Inferior parietal cortex (tissue), 1 donor: ENCODE results near the gene POP5.
A peak's percentile ranks its signal among the peaks of the same experiment; 100 is the strongest.
"Not testable (repeated sequence)": the region's sequence is repeated elsewhere in the genome, so short reads cannot be mapped to it uniquely, and the experiment has no call there.

Source experiments
- DNase-seq: peaks from one replicate; pipeline ENCODE4 v3.0.0-alpha.2; 2016; ENCODE audit errors: extremely low spot score

The POP5 gene

DNA sequence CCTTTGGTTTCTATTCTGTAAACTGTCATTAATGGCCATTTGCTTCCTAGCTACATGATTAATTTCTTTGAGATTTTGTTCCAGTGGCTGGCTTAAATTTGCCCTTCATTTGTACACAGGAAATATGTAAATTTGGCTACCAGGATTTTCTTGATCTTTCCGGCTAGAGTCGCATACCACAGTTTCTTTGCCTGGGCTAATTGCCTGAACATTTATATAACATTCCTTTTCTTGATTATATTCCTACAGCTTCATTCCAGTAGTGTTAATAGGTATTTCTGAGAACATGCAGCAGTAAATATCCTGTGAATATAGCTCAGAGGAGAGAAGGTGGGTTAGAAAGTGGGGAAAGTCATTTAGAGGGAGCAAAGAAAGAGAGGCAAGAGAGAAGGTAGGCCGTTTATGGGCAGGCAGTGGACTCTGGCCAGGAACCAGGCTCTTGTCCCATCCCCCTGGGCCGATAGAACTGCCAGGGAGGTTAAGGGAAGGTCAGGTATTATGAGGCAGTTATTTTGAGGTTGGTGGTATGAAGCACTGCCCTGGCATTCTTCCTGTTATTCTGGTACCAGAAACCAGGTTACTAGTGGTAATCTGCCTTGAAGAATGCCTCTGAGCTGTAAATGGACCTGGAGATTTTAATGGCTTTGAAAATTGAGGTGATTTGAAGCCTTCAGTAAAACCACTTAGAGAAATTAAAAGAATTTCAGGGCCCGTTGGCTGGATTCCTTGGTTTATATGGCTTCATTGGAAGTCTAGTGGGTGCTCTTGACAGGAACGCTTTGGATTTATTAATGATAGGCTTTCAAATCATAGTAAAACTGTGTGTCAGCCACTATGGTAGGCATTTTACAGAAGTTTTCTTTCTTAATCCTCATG lies 42.7 kb downstream of the POP5 start:
- no peak for DNase-seq

- DNase-seq = no peak
Measured at GRCh38 chr12:120537856-120538220, 43.4 kb downstream of the POP5 start.

DNA sequence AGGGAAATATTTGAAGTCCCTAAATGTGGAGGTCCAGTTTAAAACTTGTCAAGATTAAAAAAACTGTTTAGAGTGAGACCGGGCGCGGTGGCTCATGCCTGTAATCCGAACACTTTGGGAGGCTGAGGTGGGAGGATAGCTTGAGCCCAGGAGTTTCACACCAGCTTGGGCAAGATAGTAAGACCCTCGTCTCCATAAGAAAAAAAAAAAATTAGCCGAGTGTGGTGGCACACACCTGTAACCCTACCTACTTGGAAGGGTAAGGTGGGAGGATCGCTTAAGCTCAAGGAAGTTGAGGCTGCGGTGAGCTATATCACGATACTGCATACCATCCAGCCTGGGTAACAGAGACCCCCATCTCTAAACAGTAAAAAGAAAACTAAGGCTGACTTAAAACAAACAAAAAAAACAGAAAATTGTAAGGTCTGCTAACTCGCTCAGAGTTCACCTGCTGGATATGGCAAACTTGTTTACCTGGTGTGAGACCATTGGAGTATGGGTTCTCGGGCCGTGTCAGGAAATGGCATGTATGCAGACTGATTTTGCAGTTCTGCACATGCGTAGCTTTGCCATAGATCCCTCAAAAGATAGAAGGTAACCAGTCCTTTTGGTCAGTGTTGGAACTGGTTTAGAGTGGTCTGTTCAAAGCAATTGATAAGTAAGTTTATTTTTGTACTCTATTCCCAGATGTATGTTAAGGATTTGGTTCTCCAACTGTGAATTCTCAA lies 45.0 kb downstream of the POP5 start:
- no peak for DNase-seq

GRCh38 chr12:120534703-120535655 lies 46.2 kb downstream of the POP5 start:
- DNase-seq = no peak

- peak; percentile 92 for DNase-seq
Measured at GRCh38 chr12:120534203-120534702, 46.9 kb downstream of the POP5 start, which contains the start of gene RNF10. RNF10 (plus strand) TSS chr12:120534356; CDS start chr12:120534812, 456 bp downstream.

DNA sequence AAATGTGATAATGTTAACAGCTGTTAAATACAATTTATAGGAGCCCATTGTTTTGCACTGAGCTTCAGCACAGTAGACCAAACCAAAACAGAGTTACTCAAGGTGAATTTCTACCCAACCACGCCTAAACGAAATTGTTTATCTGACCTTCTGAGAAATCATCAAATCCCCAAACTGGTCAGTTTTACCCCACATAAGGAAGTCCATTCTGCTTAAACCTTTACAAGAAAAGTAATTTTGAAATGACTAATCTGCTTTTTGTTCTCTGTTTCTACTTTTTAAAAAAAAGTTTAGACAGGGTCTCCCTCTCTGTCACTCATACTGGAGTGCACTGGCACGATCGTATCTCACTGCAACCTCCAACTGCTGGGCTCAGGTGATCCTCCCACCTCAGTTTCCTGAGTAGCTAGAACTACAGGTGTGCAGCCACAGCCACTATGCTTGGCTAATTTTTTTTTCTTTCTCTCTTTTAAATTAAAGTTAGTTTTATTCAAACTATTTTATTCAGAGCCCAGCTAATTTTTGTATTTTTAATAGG lies 48.4 kb downstream of the POP5 start:
- no peak for DNase-seq

DNA sequence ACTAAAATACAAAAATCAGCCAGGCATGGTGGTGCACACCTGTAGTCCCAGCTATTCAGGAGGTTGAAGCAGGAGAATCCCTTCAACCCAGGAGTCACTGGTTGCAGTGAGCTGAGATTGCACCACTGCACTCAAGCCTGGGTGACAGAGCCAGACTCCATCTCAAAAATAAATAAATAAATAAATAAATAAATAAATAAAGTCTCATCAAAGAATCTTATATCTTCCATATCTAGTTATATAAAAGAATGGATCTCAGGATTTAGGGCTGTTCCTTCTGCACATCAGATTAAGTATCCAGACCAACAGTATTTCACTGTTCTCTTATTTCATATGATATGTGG lies 50.8 kb downstream of the POP5 start:
- DNase-seq = not testable (repeated sequence)

GRCh38 chr12:120529641-120530417 lies 51.4 kb downstream of the POP5 start:
- peak; percentile 59 for DNase-seq

DNA sequence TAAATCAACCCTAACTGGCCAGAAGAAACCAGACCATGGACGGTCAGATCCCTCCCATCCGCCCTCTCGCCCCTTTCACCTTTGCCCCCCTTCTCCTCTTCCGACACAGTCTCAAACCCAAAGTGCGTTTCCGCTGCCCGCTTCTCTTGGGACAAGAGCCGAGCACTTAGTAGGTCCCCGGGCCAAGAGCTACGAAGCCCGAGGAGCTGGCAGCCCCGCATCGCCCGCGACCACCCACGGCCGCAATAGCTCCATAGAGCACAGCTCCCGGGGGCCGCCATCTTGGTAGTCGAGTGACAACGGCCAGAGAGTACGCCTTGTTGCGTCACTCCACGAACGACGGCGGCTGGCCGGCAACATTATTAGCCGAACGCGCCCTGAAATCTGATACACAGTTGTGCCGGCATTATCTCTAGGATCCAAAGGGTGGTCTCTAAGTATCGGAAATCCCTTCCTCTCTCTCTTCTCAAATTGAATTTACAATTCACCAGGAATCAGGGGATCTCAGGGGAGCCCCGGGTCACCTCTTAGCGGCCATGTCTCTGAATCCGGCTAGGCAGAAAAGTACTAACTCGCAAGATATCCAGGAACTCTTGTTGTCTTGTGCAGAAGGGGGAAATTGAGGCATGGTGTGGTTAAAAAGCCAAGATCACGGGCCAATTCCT lies 52.2 kb downstream of the POP5 start, which contains the start of gene COQ5:
Gene COQ5, minus strand, starts transcription at position 298 of the 665 bp plus-strand sequence. Its CDS starts 17 bp downstream, at position 281.
- DNase-seq = peak; percentile 96
